H1 (cell line): ENCODE results near the gene BRS3. TPM values are rescaled to one million over a fixed set of nuclear protein-coding genes. Genes with fewer than 3 reads are reported as not detected.

Source experiments
- CTBP2 ChIP-seq: IDR thresholded peaks from 2 replicates; pipeline ENCODE4 v1.7.0; 2011; ENCODE audit warnings: borderline replicate concordance, mild to moderate bottlenecking, moderate library complexity, mixed read lengths, low read length; ENCODE audit not compliant: insufficient read depth, insufficient read length
- SAP30 ChIP-seq: fragments of 300-600 bp; sonication (generic); IDR thresholded peaks from 2 replicates; pipeline ENCODE4 v1.7.1; 2012; ENCODE audit warnings: low read length, moderate library complexity, mild to moderate bottlenecking, inconsistent platforms; ENCODE audit not compliant: insufficient read depth, insufficient replicate concordance
- SIX5 ChIP-seq: IDR thresholded peaks from 2 replicates; pipeline ENCODE4 v1.6.1; 2011; ENCODE audit warnings: mild to moderate bottlenecking, low read depth, low read length
- SP1 ChIP-seq: IDR thresholded peaks from 2 replicates; pipeline ENCODE4 v1.6.1; 2011; ENCODE audit warnings: low read depth, low read length
- YY1 ChIP-seq: IDR thresholded peaks from 2 replicates; pipeline ENCODE4 v1.6.1; 2011; ENCODE audit warnings: low read depth, mild to moderate bottlenecking, low read length
- polyA plus RNA-seq, 7 experiments: library from polyadenylated mRNA; depleted of rRNA in 3 of 7; stranded (reverse) in 5 of 7; unstranded in 2 of 7; fragments of >200 nt in 5 of 7; fragments of 200-250 nt in 2 of 7; gene quantifications; 1 replicate in 5 of 7; 2 replicates in 1 of 7; 4 replicates in 1 of 7; pipeline versions ENCODE4 v1.2.1 to v1.2.3, GENCODE V29; 2011 to 2013; ENCODE audit warnings: missing spikeins in 2 of 7, mixed read lengths in 2 of 7
- total RNA-seq: library from RNA; stranded (reverse); fragmentation: NEBNext Ultra II Directional; extraction: Animal tissue kit (Norgen Biotek cat#: 25700); gene quantifications from 2 replicates; pipeline ENCODE4 v1.2.1, GENCODE V29; 2021
- TF ChIP-seq, protein P1 (sequence below): fragments of 300-600 bp; sonication (generic); IDR thresholded peaks from 2 replicates; pipeline ENCODE4 v1.7.1; 2012; ENCODE audit warnings: low read length, moderate library complexity, mild to moderate bottlenecking, inconsistent platforms; ENCODE audit not compliant: insufficient replicate concordance
- TF ChIP-seq, protein P2 (sequence below): IDR thresholded peaks from 2 replicates; pipeline ENCODE4 v1.6.1; 2011; ENCODE audit warnings: low read length, improper control_type of control experiment
- TF ChIP-seq, protein P3 (sequence below): IDR thresholded peaks from 2 replicates; pipeline ENCODE4 v1.6.1; 2012; ENCODE audit warnings: inconsistent platforms
- TF ChIP-seq, protein P4 (sequence below): IDR thresholded peaks from 2 replicates; pipeline ENCODE4 v1.6.1; 2011; ENCODE audit warnings: low read depth, mild to moderate bottlenecking, low read length; ENCODE audit not compliant: insufficient read depth

Gene BRS3
- total and polyA plus RNA-seq, 2 of the 8 experiments (the other 6 are each of a cell fraction or from before 2014, with no cell fraction given) = not detected

DNA sequence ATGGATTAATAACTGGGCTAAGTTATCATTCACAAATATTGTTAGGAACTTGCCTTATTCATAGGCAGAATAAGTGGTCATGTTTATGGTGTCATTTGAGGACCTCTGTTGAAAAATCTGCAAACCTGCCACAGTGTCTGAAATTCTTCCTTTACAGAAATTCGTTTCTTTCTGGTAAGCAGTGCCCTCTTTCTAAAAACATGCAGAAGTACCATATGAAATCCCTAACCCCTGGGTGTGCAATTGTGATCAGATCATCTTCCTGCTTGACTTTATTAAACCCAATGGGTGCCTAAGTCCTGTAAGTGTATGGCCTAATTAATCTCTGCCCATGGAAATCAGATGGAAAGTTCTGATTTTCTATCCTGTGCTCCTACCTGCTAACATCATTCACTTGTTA lies 5.3 kb downstream of the BRS3 start (continued):
- TF ChIP-seq, protein P1, sequence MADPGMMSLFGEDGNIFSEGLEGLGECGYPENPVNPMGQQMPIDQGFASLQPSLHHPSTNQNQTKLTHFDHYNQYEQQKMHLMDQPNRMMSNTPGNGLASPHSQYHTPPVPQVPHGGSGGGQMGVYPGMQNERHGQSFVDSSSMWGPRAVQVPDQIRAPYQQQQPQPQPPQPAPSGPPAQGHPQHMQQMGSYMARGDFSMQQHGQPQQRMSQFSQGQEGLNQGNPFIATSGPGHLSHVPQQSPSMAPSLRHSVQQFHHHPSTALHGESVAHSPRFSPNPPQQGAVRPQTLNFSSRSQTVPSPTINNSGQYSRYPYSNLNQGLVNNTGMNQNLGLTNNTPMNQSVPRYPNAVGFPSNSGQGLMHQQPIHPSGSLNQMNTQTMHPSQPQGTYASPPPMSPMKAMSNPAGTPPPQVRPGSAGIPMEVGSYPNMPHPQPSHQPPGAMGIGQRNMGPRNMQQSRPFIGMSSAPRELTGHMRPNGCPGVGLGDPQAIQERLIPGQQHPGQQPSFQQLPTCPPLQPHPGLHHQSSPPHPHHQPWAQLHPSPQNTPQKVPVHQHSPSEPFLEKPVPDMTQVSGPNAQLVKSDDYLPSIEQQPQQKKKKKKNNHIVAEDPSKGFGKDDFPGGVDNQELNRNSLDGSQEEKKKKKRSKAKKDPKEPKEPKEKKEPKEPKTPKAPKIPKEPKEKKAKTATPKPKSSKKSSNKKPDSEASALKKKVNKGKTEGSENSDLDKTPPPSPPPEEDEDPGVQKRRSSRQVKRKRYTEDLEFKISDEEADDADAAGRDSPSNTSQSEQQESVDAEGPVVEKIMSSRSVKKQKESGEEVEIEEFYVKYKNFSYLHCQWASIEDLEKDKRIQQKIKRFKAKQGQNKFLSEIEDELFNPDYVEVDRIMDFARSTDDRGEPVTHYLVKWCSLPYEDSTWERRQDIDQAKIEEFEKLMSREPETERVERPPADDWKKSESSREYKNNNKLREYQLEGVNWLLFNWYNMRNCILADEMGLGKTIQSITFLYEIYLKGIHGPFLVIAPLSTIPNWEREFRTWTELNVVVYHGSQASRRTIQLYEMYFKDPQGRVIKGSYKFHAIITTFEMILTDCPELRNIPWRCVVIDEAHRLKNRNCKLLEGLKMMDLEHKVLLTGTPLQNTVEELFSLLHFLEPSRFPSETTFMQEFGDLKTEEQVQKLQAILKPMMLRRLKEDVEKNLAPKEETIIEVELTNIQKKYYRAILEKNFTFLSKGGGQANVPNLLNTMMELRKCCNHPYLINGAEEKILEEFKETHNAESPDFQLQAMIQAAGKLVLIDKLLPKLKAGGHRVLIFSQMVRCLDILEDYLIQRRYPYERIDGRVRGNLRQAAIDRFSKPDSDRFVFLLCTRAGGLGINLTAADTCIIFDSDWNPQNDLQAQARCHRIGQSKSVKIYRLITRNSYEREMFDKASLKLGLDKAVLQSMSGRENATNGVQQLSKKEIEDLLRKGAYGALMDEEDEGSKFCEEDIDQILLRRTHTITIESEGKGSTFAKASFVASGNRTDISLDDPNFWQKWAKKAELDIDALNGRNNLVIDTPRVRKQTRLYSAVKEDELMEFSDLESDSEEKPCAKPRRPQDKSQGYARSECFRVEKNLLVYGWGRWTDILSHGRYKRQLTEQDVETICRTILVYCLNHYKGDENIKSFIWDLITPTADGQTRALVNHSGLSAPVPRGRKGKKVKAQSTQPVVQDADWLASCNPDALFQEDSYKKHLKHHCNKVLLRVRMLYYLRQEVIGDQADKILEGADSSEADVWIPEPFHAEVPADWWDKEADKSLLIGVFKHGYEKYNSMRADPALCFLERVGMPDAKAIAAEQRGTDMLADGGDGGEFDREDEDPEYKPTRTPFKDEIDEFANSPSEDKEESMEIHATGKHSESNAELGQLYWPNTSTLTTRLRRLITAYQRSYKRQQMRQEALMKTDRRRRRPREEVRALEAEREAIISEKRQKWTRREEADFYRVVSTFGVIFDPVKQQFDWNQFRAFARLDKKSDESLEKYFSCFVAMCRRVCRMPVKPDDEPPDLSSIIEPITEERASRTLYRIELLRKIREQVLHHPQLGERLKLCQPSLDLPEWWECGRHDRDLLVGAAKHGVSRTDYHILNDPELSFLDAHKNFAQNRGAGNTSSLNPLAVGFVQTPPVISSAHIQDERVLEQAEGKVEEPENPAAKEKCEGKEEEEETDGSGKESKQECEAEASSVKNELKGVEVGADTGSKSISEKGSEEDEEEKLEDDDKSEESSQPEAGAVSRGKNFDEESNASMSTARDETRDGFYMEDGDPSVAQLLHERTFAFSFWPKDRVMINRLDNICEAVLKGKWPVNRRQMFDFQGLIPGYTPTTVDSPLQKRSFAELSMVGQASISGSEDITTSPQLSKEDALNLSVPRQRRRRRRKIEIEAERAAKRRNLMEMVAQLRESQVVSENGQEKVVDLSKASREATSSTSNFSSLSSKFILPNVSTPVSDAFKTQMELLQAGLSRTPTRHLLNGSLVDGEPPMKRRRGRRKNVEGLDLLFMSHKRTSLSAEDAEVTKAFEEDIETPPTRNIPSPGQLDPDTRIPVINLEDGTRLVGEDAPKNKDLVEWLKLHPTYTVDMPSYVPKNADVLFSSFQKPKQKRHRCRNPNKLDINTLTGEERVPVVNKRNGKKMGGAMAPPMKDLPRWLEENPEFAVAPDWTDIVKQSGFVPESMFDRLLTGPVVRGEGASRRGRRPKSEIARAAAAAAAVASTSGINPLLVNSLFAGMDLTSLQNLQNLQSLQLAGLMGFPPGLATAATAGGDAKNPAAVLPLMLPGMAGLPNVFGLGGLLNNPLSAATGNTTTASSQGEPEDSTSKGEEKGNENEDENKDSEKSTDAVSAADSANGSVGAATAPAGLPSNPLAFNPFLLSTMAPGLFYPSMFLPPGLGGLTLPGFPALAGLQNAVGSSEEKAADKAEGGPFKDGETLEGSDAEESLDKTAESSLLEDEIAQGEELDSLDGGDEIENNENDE = no peak
- TF ChIP-seq, protein P2, sequence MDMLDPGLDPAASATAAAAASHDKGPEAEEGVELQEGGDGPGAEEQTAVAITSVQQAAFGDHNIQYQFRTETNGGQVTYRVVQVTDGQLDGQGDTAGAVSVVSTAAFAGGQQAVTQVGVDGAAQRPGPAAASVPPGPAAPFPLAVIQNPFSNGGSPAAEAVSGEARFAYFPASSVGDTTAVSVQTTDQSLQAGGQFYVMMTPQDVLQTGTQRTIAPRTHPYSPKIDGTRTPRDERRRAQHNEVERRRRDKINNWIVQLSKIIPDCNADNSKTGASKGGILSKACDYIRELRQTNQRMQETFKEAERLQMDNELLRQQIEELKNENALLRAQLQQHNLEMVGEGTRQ = no peak
- TF ChIP-seq CTBP2 (no peak), YY1 (no peak), SIX5 (no peak), SAP30 (no peak), SP1 (no peak)
- TF ChIP-seq, protein P3, sequence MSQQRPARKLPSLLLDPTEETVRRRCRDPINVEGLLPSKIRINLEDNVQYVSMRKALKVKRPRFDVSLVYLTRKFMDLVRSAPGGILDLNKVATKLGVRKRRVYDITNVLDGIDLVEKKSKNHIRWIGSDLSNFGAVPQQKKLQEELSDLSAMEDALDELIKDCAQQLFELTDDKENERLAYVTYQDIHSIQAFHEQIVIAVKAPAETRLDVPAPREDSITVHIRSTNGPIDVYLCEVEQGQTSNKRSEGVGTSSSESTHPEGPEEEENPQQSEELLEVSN = no peak
- TF ChIP-seq, protein P4, sequence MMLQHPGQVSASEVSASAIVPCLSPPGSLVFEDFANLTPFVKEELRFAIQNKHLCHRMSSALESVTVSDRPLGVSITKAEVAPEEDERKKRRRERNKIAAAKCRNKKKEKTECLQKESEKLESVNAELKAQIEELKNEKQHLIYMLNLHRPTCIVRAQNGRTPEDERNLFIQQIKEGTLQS = no peak
